ENCODE measurements around the gene PGA3.
"Not testable (repeated sequence)": the region's sequence is repeated elsewhere in the genome, so short reads cannot be mapped to it uniquely, and the experiment has no call there.

The PGA3 gene

DNA sequence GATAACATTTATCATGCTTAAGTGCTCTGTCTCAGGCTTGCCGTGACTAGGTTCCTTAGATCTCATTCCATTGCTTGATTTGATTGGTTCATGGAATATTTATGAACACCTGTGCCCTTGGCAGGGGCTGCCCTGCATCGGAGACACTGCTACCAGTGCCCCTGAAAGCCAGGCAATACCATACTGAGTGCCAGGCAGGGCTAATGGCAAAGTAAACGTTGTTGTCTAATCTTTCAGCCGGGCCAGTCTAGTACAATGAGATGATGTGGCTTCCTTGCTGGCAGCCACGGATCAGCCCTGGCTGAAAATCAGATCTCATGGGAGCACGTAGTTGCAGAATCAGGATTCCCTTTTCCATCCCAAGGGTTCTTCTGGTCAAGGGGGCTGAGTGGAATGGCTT is 5.0 kb upstream of the PGA3 start:
- no peak overlapping the region for H3K4me3 ChIP-seq (ENCODE audit: low read length)
- no peak for DNase-seq (ENCODE audit: low read depth, low spot score)

DNA sequence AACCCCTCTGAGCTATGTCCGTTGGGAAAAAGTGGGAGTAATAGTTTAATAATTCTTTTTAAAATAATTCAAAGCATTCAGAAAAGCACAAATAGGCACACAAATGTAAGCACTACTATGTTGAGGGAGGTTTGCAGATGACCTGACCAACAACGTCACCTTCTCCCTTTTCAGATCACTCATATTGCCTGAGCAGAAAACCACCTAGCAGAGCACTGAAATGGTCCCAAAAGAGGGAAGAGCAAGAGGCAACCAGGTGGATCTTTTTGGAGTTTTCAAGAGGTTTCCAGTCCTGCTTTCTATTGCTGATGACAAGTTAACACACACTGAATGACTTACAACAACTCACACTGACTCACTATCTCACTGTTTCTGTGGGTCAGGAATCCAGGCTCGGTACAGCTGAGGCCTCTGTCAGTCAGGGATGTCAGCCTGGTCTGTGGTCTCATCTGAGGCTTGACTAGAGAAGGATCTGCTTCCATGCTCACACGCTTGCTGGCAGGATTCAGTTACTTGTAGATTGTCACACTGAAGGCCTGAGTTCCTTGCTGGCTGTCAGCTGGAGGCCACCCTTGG is 4.3 kb upstream of the PGA3 start:
- DNase-seq (ENCODE audit: low read depth, low spot score): no peak
- no peak overlapping the region for H3K4me3 ChIP-seq (ENCODE audit: low read length)

DNA sequence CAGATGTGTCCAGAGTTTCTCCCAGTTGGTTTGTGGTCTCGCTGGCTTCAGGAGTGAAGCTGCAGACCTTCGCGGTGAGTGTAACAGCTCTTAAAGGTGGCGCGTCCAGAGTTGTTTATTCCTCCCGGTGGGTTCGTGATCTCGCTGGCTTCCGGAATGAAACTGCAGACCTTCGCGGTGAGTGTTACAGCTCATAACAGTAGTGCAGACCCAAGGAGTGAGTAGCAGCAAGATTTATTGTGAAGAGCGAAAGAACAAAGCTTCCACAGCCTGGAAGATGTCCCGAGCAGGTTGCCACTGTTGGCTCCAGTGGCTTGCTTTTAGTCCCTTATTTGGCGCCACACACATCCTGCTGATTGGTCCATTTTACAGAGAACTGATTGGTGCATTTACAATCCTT is 1.8 kb upstream of the PGA3 start:
- no peak for DNase-seq (ENCODE audit: low read depth, low spot score)
- H3K4me3 ChIP-seq (ENCODE audit: low read length): no peak overlapping the region

DNA sequence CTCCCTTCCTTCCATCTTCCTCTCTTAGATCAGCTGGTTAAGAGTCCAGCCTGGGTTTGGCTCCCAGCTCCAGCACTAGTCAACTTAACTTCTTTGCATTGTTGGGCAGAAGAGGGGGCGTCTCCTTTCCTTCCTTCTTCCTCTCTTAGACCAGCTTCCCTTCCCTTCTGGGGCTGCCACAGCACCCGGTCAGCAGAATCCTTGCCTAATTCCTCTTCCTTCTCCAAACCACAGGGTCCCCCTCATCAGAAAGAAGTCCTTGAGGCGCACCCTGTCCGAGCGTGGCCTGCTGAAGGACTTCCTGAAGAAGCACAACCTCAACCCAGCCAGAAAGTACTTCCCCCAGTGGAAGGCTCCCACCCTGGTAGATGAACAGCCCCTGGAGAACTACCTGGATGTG is 558 bp downstream of the PGA3 start:
- DNase-seq (ENCODE audit: low read depth, low spot score); H3K4me3 ChIP-seq (ENCODE audit: low read length): not testable (repeated sequence)

DNA sequence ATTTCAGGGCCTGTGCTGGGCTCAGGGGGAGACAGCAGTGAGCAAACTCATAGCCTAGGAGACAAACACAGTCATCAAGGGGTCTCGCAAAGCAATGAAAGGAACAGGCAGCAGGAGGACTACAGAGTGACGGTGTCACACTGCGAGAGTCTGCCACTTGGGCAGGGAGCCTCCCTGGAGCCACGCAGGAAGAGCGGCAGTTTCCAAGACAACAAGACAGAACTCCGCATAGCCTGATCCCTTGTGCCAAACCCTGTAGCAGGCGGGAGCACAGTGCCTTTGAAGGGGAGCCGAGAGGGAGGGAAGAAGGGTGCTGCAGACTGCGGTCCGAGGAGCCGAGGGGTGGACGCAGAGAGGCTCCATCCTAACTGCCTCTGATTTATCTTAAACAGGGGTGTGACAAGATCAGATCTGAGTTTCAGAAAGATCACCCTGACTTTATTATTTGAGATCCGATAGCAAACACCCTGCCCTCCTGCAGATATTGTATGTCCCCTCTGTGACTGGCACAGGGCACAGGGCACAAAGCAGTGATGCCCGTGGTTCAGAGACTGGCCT is 1.3 kb downstream of the PGA3 start:
- H3K4me3 ChIP-seq (ENCODE audit: low read length); DNase-seq (ENCODE audit: low read depth, low spot score): not testable (repeated sequence)

DNA sequence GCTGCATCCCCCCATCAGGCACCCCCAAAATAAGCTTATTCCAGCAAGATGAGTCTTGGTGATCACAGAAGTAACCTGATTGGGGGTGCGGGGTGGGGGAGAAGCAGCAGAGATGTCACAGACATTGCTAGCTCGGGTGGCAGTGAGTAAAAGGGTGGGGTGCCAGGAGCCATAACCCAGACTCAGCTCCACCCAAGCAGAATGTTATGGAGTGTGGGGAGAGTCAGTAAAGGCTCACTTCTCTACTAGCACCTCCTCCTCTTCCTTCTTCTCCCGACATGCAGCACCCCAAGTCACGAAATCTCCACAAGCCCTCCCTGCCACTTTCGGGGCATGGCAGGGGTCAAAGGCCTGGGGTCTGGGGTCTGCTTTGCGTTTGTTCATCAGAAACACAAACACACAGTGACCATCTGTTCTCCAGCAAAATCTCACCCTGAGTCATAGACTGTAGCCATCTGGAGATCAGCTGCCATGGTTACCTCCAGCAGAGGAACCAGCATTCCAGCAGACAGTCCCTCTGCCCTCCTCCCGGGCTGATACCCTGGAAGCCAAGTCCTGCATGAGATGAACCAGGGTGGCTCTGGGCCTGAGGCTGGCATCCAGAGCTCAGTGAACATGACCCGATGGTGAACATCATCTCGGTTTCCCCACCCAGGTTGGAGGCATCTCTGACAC is 4.5 kb downstream of the PGA3 start:
- H3K4me3 ChIP-seq (ENCODE audit: low read length); DNase-seq (ENCODE audit: low read depth, low spot score): not testable (repeated sequence)

DNA sequence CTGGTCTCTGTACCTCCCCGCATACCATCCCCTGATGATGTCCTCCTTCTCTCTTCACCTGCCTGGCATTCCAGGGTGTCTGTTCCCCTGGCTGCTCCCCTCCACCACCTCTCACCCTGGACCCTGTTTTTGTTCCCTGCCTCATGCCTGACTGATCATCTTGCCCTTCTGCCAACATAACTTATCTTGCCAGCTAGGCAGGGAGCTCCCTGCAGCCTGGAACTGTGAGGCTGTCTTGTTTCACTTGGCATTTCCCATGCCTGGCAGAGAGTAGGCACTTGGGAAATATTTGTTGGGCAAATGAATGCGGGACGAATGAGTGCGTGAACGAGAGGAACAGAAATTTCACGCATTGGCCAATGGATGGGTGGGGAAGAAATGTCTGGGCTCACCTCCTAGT is 7.3 kb downstream of the PGA3 start:
- DNase-seq (ENCODE audit: low read depth, low spot score); H3K4me3 ChIP-seq (ENCODE audit: low read length): not testable (repeated sequence)

DNA sequence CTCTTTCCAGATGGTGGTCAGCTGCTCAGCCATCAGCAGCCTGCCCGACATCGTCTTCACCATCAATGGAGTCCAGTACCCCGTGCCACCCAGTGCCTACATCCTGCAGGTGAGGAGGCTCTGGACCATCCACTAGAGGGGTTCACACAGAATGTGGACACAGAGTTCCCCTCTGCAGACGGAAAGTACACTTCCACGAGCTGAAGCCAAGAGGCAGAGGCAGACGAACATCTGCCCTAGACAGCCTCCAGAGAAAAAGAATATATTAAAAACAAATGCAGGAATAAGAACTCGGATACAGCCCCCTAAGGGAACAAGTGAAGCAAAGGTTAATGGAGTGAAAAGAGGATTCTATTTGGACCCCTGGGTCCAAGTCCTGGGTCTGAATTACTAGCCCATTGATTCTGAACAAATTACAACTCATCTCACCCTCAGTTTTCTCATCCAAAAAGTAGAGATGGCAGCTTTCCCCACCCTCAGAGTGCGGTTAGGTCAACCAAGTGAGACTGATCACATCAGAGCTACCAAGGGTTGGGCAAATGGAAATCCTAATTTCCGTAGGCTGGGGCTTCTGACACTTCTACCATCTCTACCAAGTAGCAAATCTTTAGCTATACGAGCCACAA is 8.1 kb downstream of the PGA3 start:
- not testable (repeated sequence) for H3K4me3 ChIP-seq (ENCODE audit: low read length); DNase-seq (ENCODE audit: low read depth, low spot score)

DNA sequence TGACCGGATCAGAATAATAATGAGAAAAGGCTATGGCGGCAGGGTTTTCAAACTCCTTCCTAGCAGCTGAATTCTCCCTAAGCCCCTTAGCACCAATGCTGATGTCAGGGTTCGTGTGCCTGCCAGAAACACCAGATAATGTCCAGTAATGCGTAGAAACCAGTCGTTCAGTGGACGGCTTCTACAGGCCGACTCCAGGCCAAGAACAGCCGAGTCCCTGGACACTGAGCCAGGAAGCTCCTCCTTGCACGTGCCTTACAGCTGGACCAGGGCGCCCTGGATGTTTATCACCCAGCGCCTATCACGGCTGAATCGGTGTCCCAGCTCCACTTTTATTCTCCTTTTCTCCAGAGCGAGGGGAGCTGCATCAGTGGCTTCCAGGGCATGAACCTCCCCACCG is 8.9 kb downstream of the PGA3 start:
- DNase-seq (ENCODE audit: low read depth, low spot score); H3K4me3 ChIP-seq (ENCODE audit: low read length): not testable (repeated sequence)

DNA sequence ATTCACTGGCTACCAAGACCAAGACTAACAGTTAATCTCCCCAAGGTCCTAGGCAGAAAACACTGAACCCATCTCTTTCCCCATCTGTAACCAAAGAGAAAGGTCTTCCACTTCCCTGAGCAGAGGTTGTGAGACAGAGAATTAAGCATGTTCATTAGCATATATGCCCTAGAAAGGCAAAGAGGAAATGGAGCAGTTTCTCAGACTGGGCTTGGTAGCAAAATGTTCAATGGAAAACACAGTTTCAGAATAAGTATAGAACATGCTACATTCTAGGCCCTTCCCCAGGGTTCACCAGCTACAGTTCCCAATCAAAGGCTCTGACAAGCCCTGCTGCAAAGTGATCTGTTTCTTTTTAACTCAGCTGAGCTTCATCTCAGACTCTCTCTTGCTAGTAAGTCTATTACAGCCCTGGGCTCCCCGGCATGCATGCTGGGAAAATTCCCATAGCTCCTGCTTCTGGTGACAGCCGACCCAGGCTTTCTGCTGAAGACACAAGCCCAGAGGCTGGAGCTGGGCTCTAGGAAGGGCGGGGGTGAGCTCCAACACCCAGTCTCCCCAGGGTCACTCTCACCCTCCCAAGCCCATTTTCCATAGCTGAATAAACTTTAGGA is 10.5 kb downstream of the PGA3 start:
- not testable (repeated sequence) for DNase-seq (ENCODE audit: low read depth, low spot score); H3K4me3 ChIP-seq (ENCODE audit: low read length)

DNA sequence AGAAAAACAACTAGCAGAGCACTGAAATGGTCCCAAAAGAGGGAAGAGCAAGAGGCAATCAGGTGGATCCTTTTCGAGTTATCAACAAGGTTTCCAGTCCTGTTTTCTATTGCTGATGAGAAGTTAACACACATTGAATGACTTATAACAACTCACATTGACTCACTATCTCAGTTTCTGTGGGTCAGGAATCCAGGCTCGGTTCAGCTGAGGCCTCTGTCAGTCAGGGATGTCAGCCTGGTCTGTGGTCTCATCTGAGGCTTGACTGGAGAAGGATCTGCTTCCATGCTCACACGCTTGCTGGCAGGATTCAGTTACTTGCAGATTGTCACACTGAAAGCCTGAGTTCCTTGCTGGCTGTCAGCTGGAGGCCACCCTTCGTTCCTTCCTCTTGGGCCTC is 15.0 kb downstream of the PGA3 start:
- H3K4me3 ChIP-seq (ENCODE audit: low read length): not testable (repeated sequence)

DNA sequence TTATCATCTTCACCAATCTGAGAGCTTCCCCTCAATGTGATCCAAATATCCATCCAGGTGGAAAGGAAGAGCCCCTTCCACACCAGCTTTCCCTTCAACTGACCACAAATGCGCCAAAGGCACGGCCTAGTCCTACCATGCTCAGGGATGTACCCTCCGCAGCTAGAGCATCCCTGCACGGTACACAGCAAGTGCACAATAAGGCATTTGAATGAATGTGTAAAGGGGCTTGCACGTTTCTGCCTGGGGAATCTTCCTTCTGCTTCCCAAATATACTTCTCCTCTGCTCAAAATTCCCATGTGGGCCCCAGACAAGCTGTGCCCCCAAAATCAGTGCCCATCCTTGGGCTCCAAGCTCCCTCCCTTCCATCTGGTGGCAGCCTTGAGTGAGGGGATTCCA is 15.7 kb downstream of the PGA3 start:
- DNase-seq (ENCODE audit: low read depth, low spot score); H3K4me3 ChIP-seq (ENCODE audit: low read length): not testable (repeated sequence)

More for the DNA sequence above, 15.0 kb downstream of the PGA3 start:
- not testable (repeated sequence) for DNase-seq (ENCODE audit: low read depth, low spot score)

DNA sequence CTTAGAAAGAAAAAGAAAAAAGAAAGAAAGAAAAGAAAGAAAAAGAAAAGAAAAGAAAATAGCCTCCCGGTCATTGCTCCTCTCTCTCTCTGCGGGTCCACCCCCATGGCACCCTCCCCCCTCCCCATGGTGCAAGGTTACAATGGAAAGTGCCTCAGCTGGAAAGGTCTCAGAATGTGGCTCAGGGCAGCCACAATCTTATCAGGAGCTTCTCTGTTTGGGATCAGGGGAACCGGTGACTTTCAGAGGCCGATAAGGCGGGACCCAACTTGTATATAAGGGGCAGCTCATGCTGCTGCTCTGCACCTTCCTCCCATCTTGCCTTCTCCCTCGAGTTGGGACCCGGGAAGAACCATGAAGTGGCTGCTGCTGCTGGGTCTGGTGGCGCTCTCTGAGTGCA is 18.7 kb downstream of the PGA3 start, which contains the start of gene PGA4:
PGA4 (plus strand) TSS at position 301 of the 400 bp plus-strand sequence; CDS start at position 355, 54 bp downstream.
- not testable (repeated sequence) for DNase-seq (ENCODE audit: low read depth, low spot score); H3K4me3 ChIP-seq (ENCODE audit: low read length)

DNA sequence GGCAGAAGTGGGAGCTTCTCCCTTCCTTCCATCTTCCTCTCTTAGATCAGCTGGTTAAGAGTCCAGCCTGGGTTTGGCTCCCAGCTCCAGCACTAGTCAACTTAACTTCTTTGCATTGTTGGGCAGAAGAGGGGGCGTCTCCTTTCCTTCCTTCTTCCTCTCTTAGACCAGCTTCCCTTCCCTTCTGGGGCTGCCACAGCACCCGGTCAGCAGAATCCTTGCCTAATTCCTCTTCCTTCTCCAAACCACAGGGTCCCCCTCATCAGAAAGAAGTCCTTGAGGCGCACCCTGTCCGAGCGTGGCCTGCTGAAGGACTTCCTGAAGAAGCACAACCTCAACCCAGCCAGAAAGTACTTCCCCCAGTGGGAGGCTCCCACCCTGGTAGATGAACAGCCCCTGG is 19.4 kb downstream of the PGA3 start:
- not testable (repeated sequence) for H3K4me3 ChIP-seq (ENCODE audit: low read length); DNase-seq (ENCODE audit: low read depth, low spot score)

DNA sequence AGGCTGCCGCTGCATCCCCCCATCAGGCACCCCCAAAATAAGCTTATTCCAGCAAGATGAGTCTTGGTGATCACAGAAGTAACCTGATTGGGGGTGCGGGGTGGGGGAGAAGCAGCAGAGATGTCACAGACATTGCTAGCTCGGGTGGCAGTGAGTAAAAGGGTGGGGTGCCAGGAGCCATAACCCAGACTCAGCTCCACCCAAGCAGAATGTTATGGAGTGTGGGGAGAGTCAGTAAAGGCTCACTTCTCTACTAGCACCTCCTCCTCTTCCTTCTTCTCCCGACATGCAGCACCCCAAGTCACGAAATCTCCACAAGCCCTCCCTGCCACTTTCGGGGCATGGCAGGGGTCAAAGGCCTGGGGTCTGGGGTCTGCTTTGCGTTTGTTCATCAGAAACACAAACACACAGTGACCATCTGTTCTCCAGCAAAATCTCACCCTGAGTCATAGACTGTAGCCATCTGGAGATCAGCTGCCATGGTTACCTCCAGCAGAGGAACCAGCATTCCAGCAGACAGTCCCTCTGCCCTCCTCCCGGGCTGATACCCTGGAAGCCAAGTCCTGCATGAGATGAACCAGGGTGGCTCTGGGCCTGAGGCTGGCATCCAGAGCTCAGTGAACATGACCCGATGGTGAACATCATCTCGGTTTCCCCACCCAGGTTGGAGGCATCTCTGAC is 23.3 kb downstream of the PGA3 start:
- not testable (repeated sequence) for DNase-seq (ENCODE audit: low read depth, low spot score); H3K4me3 ChIP-seq (ENCODE audit: low read length)

DNA sequence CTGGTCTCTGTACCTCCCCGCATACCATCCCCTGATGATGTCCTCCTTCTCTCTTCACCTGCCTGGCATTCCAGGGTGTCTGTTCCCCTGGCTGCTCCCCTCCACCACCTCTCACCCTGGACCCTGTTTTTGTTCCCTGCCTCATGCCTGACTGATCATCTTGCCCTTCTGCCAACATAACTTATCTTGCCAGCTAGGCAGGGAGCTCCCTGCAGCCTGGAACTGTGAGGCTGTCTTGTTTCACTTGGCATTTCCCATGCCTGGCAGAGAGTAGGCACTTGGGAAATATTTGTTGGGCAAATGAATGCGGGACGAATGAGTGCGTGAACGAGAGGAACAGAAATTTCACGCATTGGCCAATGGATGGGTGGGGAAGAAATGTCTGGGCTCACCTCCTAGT is 26.1 kb downstream of the PGA3 start:
- not testable (repeated sequence) for H3K4me3 ChIP-seq (ENCODE audit: low read length); DNase-seq (ENCODE audit: low read depth, low spot score)

DNA sequence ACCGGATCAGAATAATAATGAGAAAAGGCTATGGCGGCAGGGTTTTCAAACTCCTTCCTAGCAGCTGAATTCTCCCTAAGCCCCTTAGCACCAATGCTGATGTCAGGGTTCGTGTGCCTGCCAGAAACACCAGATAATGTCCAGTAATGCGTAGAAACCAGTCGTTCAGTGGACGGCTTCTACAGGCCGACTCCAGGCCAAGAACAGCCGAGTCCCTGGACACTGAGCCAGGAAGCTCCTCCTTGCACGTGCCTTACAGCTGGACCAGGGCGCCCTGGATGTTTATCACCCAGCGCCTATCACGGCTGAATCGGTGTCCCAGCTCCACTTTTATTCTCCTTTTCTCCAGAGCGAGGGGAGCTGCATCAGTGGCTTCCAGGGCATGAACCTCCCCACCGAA is 27.7 kb downstream of the PGA3 start:
- DNase-seq (ENCODE audit: low read depth, low spot score); H3K4me3 ChIP-seq (ENCODE audit: low read length): not testable (repeated sequence)

DNA sequence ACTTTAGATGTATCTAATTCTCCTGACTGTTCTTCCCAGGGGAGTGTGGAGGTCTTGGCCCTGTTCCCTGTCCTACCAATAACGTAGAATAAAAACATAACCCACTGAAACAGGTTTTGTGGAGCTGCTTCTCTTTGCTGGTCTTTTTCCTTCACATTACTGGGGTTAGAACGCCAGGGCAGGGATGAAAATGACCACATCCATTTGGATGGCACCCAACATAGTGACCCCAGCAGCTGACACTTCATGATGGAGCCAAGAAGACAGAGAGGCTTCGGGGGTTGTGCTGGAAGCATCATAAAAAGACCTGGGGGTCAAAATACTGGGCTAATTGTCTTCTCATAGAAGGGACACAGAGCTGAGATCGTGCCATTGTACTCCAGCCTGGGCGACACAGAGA is 28.3 kb downstream of the PGA3 start:
- H3K4me3 ChIP-seq (ENCODE audit: low read length); DNase-seq (ENCODE audit: low read depth, low spot score): not testable (repeated sequence)

DNA sequence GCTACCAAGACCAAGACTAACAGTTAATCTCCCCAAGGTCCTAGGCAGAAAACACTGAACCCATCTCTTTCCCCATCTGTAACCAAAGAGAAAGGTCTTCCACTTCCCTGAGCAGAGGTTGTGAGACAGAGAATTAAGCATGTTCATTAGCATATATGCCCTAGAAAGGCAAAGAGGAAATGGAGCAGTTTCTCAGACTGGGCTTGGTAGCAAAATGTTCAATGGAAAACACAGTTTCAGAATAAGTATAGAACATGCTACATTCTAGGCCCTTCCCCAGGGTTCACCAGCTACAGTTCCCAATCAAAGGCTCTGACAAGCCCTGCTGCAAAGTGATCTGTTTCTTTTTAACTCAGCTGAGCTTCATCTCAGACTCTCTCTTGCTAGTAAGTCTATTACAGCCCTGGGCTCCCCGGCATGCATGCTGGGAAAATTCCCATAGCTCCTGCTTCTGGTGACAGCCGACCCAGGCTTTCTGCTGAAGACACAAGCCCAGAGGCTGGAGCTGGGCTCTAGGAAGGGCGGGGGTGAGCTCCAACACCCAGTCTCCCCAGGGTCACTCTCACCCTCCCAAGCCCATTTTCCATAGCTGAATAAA is 29.3 kb downstream of the PGA3 start:
- not testable (repeated sequence) for DNase-seq (ENCODE audit: low read depth, low spot score); H3K4me3 ChIP-seq (ENCODE audit: low read length)
